Fibroblast of lung (primary cell): Measurements from ENCODE around the gene MICAL1.

ENCODE experiments used
- EZH2 ChIP-seq: IDR thresholded peaks from 2 replicates; pipeline ENCODE4 v1.5.1; 2012; ENCODE audit warnings: low read length, control low read depth, mild to moderate bottlenecking; ENCODE audit errors: missing control alignments
- TF ChIP-seq, protein P1 (sequence below), 2 donors: IDR thresholded peaks in 1 of 2; conservative IDR thresholded peaks in 1 of 2; 1 replicate in 1 of 2; 2 replicates in 1 of 2; pipeline ENCODE4 v1.5.1; 2011 to 2012; ENCODE audit warnings: low read length in 2 of 2, control low read depth in 1 of 2, inconsistent platforms in 1 of 2, low read depth in 1 of 2, mild to moderate bottlenecking in 1 of 2

DNA sequence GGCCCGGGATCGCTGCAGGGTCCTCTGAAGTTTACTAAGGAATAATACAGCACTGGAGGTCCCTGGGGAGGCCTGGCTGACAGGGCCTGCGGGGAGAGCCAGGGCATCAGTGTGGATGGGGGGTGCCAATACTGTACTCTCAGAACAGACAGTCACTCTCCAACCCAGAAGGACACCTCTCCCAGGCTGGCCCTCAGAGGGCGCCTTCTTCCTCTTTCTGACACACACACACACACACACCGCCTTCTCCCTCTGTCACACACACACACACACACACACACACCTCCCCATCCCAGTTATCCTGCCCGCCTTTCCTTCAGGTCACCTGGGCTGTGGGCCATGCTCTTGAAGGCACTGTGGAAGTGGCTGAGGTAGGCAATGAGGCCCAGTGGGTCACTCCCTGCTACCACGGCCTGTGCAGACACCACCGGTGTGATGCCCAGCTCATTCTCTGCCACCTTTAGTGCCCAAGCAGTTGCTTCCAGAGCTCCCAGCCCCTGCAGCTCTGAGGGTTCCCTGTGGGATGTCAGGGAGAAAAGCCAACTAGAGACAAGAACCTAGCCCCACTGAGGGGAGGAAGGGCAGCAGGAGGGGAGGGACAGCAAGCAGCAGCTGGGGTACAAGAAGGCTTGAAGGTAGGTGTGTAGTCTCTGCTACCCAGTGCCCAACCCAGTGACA lies 7.6 kb downstream of the MICAL1 start:
- no peak for TF ChIP-seq EZH2
- TF ChIP-seq, protein P1, sequence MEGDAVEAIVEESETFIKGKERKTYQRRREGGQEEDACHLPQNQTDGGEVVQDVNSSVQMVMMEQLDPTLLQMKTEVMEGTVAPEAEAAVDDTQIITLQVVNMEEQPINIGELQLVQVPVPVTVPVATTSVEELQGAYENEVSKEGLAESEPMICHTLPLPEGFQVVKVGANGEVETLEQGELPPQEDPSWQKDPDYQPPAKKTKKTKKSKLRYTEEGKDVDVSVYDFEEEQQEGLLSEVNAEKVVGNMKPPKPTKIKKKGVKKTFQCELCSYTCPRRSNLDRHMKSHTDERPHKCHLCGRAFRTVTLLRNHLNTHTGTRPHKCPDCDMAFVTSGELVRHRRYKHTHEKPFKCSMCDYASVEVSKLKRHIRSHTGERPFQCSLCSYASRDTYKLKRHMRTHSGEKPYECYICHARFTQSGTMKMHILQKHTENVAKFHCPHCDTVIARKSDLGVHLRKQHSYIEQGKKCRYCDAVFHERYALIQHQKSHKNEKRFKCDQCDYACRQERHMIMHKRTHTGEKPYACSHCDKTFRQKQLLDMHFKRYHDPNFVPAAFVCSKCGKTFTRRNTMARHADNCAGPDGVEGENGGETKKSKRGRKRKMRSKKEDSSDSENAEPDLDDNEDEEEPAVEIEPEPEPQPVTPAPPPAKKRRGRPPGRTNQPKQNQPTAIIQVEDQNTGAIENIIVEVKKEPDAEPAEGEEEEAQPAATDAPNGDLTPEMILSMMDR (conservative IDR thresholded peaks at IDR 0.05 in 1 of 2, IDR thresholded peaks at IDR 0.05 in 1 of 2; ENCODE audit: low read depth in 1 of 2, low read length in 2 of 2): no peak
